HG03025 (cell line): Measurements from ENCODE around the gene NSG1.

Experiments used
- ATAC-seq: cut with Tn5 transposase; IDR thresholded peaks from one replicate; pipeline ENCODE4 v1.9.1; 2021; ENCODE audit warnings: mild to moderate bottlenecking, moderate library complexity; ENCODE audit not compliant: unreplicated experiment, low FRiP score

Gene NSG1

DNA sequence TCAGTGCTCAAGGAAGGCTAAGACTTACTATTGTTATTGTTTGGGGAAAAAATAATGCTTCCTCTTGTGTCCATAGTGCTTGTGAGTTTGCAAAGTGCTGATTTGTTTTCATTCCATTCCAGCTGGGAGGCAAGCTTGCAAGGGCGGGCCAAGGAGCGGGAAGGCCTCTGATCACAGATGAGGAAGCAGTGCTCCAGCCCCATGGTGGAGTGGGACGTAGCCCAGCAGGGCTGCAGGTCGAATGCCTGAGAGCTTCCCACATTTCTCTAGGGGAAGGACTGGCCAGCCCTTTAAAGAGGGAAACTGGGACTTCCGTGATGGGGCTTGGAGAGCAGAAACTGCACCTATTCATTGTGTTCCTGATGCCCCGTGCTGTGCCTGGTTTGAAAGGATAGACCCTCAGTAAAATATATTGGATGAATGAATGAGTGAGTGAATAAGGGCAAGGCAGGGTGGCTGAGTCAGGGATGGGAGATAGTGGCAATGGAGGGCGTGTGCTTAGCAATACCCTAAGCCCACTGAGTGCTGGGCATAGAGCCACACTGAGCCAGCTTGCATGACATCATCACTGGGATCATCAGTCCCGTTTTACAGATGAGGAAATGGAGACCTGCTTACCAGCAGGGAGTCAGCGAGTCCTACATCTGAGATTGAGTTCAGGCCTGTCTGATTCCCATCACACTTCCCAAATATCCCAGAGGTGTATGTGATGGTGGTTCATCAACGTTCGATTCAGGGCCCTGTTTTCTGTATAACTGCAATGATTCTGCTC lies 17.9 kb upstream of the NSG1 start:
- no peak for ATAC-seq

DNA sequence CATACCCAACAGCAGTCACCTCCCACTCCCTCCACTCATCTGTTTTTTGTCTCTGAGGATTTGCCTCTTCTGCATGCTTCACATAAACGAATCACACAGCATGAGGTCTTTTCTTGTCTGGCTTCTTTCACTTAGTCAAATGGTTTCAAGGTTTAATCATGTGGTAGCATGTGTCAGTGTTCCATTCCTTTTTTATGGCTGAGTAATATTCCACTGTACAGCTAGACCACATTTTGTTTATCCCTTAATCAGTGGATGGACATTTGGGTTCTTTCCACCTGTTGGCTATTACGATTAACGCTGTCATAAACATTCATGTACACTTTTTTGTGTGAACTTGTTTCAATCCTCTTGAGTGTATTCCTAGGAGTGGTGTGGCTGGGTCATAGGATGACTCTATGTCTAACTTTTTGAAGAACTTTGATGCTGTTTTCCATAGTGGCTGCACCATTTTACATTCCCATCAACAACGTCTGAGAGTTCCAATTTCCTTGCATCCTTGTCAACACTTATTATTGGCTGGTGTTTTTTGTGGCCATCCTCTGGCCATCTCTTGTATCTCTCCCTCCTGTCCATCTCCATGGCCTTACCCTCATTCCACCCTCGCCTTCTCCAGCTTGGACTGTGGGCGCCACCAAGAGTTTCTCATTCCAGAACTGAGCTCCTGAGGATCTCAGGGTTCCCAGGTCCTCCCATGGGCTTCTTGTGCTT lies 12.4 kb upstream of the NSG1 start:
- no peak for ATAC-seq

DNA sequence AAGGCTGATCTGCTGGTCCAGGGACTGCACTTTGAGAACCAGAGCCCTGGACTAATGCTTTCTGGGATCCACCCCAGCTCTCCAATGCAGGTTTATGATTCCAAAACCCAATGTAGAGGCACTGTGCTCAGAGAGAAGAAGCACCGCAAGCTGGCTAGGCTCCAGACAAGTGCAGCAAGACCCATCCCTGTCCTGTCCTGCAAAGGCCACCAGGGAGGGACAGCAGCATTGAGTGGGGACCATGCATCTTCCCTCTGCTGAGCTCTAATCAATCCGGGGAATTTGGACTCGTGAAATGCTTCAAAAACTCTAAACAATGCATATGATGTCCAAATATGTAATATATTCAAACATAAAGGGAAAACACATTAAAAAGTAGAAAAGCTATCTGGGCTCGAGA lies 10.8 kb upstream of the NSG1 start:
- ATAC-seq, result no peak

DNA sequence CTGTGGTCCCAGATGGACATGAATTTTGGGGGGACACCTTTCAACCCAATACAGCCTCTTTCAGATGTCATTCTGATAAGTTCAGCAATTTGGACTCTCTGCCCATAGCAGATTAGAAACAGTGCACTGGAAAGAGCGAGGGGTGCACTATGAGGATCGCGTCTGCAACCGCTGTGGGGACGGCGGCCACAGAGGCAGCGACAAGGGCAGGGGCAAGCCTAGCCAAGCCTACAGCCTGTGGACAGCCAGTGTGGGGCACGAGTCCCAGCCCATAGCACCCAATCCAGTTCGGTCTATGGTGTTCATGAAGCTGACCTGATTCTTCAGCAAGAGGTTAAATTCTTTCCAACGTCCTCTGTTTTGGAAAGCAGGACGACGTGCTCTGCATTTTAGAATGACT lies 9.7 kb upstream of the NSG1 start:
- no peak for ATAC-seq

DNA sequence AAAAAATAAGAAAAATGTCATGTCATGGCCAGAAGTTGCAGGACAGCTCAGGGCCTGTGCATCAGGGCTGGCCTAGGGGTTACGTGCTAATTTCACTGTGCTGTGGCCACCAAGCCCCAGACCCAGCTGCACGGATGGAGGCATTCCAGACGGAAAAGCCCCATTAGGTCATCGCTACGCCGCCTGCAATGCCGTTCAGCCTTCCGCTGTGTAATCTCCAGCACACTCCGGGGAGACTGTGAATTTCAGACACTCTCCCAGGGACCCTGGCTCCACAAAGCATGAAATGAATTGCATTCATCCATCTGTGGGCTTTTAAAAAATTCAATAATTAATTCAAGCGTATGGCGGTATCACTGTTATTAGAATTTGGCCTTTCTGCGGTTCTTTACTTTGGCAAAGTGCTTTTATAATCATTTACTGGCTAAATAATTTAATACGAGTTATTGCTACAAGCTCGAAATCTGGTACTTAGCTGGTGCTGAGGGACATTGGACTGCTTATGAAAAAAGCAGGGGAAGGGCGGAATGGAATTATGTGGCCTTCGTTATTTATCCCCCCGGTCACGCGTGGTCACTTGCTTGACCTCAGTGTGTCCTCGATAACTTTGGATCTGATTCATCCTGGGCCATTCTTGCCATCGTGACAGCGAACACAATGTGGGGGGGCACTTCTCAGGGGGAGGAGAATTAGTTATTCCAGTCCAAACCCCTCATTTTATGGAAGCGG lies 9.0 kb upstream of the NSG1 start:
- no peak for ATAC-seq

DNA sequence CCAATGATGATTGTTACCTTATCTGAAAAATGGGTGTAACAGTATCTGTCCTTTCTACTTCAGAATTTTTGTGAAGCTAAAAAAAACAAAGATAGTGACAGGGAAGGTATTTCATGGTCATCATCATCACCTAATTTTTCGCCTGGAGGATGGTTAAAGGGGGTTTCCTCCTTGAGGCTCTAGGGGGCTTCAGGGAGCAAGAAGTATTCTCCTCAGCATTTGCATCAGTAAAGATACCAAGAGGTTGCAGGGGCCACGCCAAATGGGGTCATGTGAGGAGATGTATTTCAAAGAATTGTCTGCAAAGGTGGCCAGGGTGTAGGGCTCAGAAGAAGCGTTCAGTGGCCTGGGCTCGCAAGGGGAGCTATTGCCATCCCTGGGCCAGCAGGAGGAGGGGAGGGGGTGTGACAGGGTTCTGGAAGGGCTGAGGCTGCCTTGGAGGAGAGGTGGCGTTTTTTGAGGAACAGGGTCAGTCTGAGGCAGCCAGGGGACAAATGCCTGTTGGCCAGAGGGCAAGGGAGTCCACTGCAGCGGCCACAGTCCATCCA lies 7.3 kb upstream of the NSG1 start:
- ATAC-seq, result no peak

DNA sequence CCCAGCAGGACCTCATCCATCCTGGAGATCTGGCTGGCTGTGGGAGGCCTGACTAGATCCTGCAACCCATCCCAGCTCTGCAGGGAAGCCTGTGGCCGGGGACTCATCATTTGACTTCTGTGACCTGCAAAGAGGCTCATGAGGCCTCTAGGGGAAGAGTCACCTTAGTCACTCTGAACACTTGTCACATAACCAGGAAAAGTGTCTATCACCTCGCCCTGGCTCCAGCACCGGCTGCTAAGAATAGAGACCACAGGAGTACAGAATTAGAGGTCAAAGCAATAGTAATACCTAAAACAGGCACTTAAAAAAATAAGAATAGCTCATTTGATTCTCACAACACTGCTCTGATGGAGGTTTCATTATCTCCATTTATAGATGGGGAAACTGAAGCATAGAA lies 3.8 kb upstream of the NSG1 start:
- no peak for ATAC-seq

DNA sequence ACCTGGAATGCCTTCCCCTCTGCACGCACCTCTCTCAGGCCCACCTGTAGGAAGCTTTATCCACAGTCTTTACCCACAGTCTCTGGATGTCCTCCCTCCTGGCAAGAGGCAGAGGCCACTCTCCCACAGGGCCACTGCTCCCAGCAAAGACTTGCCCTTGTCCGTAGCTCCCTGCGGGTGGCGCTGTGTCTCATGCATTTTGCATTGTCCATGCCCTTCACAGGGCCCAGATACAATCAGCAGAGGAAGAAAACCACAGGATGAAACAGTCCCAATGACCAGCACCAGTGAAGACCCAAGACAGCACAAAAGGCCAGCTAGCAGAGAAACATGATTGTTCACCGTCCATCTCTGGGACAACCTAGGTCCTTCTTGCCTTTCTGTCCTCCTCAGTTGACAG lies 2.1 kb upstream of the NSG1 start:
- no peak for ATAC-seq

DNA sequence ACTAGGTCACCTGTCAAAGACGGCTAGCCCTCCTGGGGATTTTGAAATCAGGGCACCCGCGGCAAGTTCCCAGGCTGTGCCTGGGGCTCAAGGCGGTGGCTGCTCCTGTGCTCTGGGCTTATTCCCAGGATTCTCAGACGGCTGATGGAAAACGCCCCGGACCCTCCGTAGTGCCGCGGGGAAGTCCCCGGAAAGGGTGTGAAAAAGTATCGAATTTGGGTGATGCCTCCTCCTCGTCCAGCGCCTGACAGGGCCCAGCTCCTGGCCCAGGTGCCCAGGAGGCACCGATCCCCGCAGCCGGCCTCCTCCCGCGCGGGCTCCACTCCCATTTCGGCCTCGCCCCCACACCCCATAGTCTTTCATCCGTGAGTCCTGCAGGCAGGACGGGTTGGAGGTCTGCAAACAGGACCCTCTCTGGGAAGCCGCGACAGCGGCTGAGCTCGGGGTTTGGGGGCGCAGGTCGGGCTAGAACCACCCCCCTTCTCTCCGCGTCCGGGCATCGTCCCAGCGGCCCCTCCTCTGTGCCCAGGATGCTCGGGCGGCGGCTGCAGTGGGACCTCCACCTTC lies 1.1 kb upstream of the NSG1 start:
- no peak for ATAC-seq

DNA sequence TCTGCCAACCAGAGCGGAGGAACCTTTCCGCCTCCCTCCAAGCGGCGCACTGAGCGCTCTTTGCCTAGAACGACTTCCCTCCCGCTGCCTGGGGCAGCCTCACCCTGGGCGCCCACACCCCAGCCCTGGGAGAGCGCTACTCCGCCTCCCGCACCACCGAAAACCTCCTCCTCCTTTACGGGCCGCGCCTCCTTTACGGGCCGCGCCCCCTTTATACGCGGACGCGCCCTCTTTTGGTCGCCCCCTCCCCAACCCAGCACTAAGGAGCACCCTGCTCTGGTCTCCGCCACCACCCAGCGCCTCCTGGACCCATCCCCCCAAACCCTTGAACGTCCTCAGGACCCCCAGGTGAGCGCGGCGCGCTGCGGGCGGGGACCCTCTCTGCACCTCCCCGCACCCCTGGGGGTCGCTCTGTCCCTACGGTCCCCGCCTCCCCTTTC lies 586 bp upstream of the NSG1 start:
- ATAC-seq, result no peak

DNA sequence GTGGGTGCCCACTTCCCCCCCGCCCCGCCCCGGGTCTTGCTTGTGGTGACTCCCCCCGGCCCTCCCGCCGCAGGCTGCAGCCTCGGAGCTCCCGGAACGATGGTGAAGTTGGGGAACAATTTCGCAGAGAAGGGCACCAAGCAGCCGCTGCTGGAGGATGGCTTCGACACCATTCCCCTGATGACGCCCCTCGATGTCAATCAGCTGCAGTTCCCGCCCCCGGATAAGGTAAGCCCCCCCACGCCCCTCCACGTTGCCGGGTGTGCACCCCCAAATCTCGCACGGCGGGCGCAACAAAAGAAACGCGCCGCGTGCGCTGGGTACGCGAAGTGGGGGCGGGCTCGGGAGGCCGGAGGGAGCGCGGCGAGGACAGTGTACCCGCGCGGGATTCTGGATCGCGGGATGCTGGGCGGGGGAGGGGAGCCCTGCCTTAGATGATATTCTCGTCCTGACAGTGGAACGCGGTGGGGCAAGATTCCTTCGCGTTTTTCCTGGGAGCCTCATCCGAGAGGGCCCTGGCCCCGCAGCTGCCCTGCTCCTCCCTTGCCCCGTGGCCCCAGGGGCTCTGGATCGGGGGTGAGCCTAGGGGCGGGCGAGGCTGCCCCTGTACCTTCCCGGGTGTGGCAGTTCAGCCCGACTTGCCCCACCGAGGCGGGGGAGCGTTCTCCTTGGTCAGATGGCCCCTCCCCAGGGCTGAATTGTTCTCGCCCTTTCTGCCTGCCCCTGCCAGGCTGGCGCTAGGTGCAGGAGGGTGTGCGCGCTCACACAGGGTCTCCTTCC lies 819 bp downstream of the NSG1 start:
- no peak for ATAC-seq

DNA sequence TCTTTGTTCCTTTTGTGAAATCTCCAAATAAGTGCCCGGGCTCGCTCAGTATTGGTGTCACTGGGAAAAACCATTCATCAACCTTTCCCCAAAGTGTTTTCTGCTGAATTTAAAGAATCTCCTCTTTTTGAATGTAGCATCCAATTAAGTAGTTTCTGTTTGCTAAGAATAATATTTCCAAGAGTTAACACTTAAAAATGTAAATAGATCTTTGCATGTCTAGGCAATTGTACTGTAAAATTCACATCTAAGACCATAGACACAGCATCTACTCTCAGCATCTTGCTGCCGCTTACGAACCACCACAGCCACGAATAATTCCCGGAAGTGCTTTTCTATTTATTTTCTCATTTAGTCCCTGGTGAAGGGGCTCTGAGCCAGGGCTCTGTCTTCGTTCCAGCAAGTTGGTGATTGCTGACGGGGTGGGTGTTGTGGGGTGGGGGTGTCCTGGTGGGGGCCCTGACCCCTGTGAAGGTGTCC lies 1.4 kb downstream of the NSG1 start:
- no peak for ATAC-seq

DNA sequence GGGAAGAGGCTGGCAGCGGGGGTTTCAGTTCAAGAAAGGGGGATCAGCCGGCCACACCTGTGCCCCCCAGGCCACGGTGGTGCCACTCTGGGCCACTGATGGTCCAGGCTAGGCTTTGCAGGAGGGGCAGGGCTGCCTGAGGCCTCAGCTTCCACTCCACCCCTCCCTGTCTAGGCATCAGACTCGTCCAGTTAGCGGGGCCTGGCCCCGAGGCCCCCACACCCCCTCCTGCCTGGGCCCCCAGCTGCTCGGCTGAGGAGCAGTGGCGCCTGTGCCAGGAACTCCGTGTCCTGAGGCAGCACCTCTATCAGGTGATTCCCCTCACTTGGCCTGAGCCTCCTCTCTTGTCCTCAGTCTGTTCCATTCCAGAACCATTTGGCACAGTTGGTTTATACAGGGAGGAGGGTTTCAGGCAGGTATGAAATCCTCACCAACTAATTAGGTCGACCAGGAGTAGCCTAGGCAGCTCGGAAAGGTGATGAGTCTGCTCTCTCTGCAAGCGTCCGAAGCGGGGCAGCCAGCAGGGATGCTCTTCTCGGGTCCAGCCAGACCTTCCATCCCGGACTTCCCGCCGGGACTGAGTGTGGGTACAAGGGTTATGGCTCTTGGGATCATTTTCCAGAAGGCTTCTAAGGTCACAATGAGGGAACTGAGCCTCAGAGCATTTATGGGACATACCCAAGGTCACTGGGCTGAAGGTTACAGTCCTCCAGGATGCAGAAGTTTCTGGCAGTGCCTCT lies 2.1 kb downstream of the NSG1 start:
- no peak for ATAC-seq

DNA sequence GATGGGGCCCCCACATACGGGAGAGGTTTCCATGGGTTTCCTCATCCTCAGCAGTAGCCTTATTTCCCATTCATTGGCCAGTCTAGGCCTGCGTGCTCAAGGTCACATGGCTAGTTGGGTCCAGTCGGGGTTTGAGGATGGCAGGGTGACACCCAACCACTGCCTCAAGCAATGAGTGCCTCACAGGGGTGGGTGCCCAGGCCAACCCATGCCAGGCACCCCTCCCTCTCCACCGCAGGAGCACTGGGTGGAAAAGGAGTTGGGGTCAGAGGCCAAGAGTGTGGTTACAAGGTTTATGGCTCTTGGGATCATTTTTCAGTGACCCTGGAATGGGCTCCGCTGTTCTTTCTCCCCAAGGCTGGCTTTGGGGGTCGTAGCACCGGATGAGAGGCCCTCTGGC lies 3.1 kb downstream of the NSG1 start:
- no peak for ATAC-seq

DNA sequence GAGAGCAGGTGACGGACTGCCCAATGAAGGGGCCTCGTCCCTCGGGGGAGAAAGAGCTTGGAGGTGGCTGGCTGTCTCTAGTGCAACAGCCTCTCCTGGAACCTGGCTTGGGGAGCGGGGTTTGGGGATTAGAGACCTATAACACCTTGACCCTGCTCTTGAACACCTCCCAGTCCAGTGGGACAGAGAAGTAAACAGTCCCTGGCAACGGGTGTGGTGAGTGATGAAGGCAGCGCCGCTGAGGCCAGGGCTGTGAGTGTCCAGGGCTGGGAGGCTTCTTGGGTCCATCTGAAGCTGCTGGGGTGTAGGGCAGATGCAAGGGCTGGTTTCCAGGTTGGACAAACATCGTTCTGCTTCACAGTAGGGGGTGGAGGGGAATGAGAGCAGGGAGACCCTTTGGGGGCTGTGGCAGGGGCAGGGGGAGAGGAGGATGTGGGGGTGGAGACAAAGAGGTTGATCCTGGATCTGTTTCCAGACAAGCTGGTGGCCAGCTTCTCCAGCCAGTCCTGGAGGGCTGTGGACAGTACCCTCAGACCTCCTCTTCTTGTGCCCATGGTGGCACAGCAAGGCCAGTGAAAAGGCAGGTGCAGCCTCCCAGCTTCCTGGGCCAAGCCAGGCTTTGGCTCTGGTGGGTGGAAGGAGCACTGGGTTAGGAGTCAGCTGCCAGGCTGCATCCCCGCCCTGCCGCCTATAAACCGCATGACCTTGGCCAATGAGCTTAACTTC lies 3.8 kb downstream of the NSG1 start:
- ATAC-seq, result no peak

DNA sequence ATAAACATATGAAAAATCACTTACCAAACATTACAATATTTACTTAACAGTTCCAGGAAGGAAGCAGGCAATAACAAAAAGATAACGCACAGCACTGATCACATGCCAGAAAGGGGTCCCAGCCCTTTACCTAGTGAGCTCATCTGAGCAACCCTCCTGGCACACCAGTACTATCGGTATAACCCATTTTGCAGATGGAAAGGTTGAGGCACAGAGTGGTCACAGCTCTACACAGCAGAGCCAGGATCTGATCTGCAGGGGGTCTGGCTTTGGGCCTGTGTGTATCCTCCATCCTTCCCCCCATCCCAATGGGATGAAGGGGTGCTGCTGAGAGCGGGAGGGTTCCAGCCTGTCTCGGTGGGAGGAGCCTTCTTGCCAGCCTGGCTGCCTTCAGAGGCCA lies 5.0 kb downstream of the NSG1 start:
- no peak for ATAC-seq

DNA sequence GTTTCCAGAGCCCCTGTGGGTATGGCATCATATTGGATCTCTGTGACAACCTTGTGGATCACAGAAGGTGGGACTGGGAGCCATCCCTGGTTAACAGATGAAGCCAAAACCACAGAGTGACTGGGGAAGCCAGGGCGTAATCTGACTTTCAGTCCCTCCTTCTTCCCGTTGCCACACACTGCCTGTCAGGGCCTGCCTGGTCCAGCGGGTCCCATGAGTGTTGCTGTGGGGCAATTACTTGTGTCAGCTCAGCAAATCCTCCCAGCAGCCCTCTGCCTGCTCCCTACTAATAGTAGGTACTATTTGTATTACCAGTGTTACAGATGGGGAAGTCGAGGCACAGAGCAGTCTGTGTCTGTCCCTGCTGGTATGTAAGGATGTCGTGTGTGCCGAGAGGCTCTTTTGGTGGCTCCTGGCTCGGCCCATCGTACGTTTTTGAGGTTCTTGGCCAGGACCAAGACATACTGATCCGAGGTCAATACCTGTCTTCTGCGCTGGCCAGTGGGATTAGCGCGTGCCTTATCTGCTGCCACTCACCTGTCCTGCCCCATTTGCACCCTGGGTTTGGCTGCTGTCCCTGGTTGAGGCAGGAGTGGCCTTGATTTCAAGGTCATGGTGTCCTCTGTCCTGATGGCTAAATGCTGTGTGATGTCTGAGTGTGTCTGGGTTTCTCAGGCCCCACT lies 5.7 kb downstream of the NSG1 start:
- no peak for ATAC-seq

DNA sequence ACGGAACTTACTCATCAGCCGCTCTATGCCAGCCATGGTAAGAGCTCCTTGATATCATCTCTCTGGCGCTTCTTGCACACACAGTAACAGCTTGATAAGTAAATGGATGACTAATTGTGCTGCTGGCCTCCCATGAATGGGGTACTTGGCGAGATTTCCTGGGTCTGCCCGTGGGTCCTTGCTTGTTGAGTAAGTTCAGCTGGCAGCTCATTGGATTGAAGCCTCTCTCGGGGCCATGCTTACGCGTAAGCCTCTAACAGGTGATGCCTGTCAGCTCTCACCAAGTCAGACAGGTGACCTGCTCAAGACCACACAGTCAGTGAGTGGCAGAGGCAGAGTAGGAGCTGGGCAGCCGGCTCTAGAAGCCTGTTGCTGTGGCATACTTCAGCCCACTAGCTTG lies 7.7 kb downstream of the NSG1 start:
- ATAC-seq, result no peak
